GM12878 (cell line): Measurements from ENCODE around the gene PXMP2. TPM values are rescaled to one million over a fixed set of nuclear protein-coding genes. Genes with fewer than 3 reads are reported as not detected.

Experiments used
- ATAC-seq: fragments of 200-7000 bp; cut with Tn5 transposase; 3 replicates; pipeline ENCODE4 v1.9.1; 2020; ENCODE audit warnings: mild to moderate bottlenecking, moderate library complexity
- BruUV-seq: library from RNA; stranded (reverse); fragments of 400-500 nt; replicated peaks from 2 replicates; lab custom pipeline; 2021; lab: Mats Ljungman, UMichigan
- CTCF ChIA-PET: fragments of 300-600 bp; sonication (Branson Sonifier 250); formaldehyde crosslinking; extraction: SDS; loops from one replicate; lab custom pipeline; 2021; ENCODE audit warnings: inconsistent platforms; lab: Yijun Ruan, JAX
- POLR2A ChIA-PET: fragments of 350-600 bp; formaldehyde crosslinking; extraction: SDS; loops from one replicate; lab custom pipeline; 2021; ENCODE audit warnings: inconsistent platforms; lab: Charles Lee
- RAD21 ChIA-PET: fragments of 300-600 bp; sonication (Branson Sonifier 250); formaldehyde crosslinking; loops from one replicate; lab custom pipeline; 2023; ENCODE audit warnings: antibody characterized with exemption; ENCODE audit not compliant: unreplicated experiment; lab: Charles Lee
- SMC1A ChIA-PET: fragments of 300-600 bp; sonication (Branson Sonifier 250); formaldehyde crosslinking; loops from one replicate; lab custom pipeline; 2023; ENCODE audit not compliant: unreplicated experiment, uncharacterized antibody; lab: Charles Lee
- DNase-seq: peaks from one replicate; pipeline ENCODE4 v3.0.0-alpha.2; 2011; ENCODE audit warnings: low read depth, low spot score
- FAIRE-seq: peaks from 3 replicates; lab custom pipeline; 2011; peaks lifted over from hg19 to GRCh38; lab: Jason Lieb, UNC
- H2AFZ ChIP-seq: 2 replicates; pipeline ENCODE4 v1.6.0; 2011; ENCODE audit warnings: low read depth, low read length, control low read depth; ENCODE audit not compliant: control insufficient read depth
- H3K27ac ChIP-seq: 2 replicates; pipeline ENCODE4 v1.5.1; 2011; ENCODE audit warnings: control low read depth; ENCODE audit not compliant: control insufficient read depth, insufficient read depth
- H3K27me3 ChIP-seq, 2 experiments: replicated peaks in 1 of 2; 2 replicates each; pipeline versions ENCODE4 v1.6.0 to v1.6.1; 2011; ENCODE audit warnings: low read length in 1 of 2; ENCODE audit not compliant: control insufficient read depth in 2 of 2, insufficient read depth in 2 of 2
- H3K36me3 ChIP-seq, 2 experiments: 2 replicates each; pipeline ENCODE4 v1.5.1; 2011; ENCODE audit warnings: low read length in 1 of 2; ENCODE audit not compliant: control insufficient read depth in 2 of 2, insufficient read depth in 2 of 2
- H3K4me1 ChIP-seq: 2 replicates; pipeline ENCODE4 v1.6.1; 2011; ENCODE audit warnings: mild to moderate bottlenecking, low read length, moderate library complexity, mixed read lengths; ENCODE audit not compliant: control insufficient read depth, insufficient read depth
- H3K4me2 ChIP-seq: 2 replicates; pipeline ENCODE4 v1.6.0; 2011; ENCODE audit warnings: control low read depth; ENCODE audit not compliant: control insufficient read depth, insufficient read depth
- H3K4me3 ChIP-seq: fragments of 200-600 bp; sonication (generic); 2 replicates; pipeline ENCODE4 v1.5.1; 2016
- H3K79me2 ChIP-seq: 2 replicates; pipeline ENCODE4 v1.6.0; 2011; ENCODE audit warnings: low read length; ENCODE audit not compliant: control insufficient read depth, insufficient read depth
- H3K9ac ChIP-seq: 2 replicates; pipeline ENCODE4 v1.8.0; 2011; ENCODE audit warnings: low read length, control low read depth, mixed read lengths; ENCODE audit not compliant: control insufficient read depth, insufficient read depth
- H3K9me3 ChIP-seq: replicated peaks from 3 replicates; pipeline ENCODE4 v1.5.1; 2011; ENCODE audit warnings: mild to moderate bottlenecking, low read length; ENCODE audit not compliant: control insufficient read depth, insufficient read depth
- H4K20me1 ChIP-seq: 2 replicates; pipeline ENCODE4 v1.6.0; 2011; ENCODE audit not compliant: control insufficient read depth, insufficient read depth
- CEBPZ ChIP-seq: fragments of 150-350 bp; IDR thresholded peaks from 2 replicates; pipeline ENCODE4 v1.6.1; 2016; ENCODE audit warnings: low read depth, low read length
- CUX1 ChIP-seq: IDR thresholded peaks from 2 replicates; pipeline ENCODE4 v1.6.1; 2012; ENCODE audit warnings: improper control_type of control experiment, low read depth, low read length; ENCODE audit not compliant: insufficient replicate concordance
- EP300 ChIP-seq, 2 experiments: fragments of 150-350 bp in 1 of 2; IDR thresholded peaks; 2 replicates each; pipeline ENCODE4 v1.6.1; 2011 to 2012; ENCODE audit warnings: low read depth in 2 of 2, low read length in 2 of 2, borderline replicate concordance in 1 of 2, improper control_type of control experiment in 1 of 2, inconsistent platforms in 1 of 2; ENCODE audit not compliant: control insufficient read depth in 1 of 2
- ESRRA ChIP-seq: IDR thresholded peaks from 2 replicates; pipeline ENCODE4 v1.6.1; 2012; ENCODE audit warnings: mild to moderate bottlenecking, low read length, improper control_type of control experiment
- GATAD2B ChIP-seq: fragments of 450-650 bp; conservative IDR thresholded peaks from 2 replicates; pipeline ENCODE4 v1.6.1; 2017; ENCODE audit warnings: low read depth, mild to moderate bottlenecking, moderate library complexity
- HCFC1 ChIP-seq: fragments of 150-350 bp; IDR thresholded peaks from 2 replicates; pipeline ENCODE4 v1.6.1; 2014; ENCODE audit warnings: low read length
- RELA ChIP-seq: fragments of 450-650 bp; IDR thresholded peaks from 2 replicates; pipeline ENCODE4 v1.8.0; 2014; ENCODE audit warnings: borderline replicate concordance; ENCODE audit not compliant: partially characterized antibody
- RUNX3 ChIP-seq: IDR thresholded peaks from 2 replicates; pipeline ENCODE4 v1.6.1; 2012; ENCODE audit warnings: low read length, inconsistent platforms
- TCF7 ChIP-seq: IDR thresholded peaks from 2 replicates; pipeline ENCODE4 v1.6.1; 2014; ENCODE audit warnings: antibody characterized with exemption, borderline replicate concordance
- ZNF24 ChIP-seq: fragments of 450-650 bp; IDR thresholded peaks from 2 replicates; pipeline ENCODE4 v1.6.1; 2017; ENCODE audit warnings: antibody characterized with exemption, mild to moderate bottlenecking
- ZNF274 ChIP-seq: IDR thresholded peaks from one replicate; pipeline ENCODE4 v1.8.0; 2011; ENCODE audit not compliant: insufficient read length, insufficient read depth
- ZNF592 ChIP-seq: fragments of 450-650 bp; IDR thresholded peaks from 2 replicates; pipeline ENCODE4 v1.6.1; 2017; ENCODE audit warnings: mild to moderate bottlenecking, moderate library complexity
- WGBS: methylation state at CpG from one replicate; pipeline ENCODE4 v1.1.6; 2016; ENCODE audit warnings: low lambda C conversion rate; ENCODE audit not compliant: insufficient replicate concordance, insufficient coverage; ENCODE audit errors: missing lambda C conversion rate; 5-methylcytosine and 5-hydroxymethylcytosine counted together
- in situ Hi-C: fragments of 300-500 bp; cut with MboI; formaldehyde crosslinking; loops from 9 replicates; pipeline ENCODE4 v1.14.3; 2018; ENCODE audit warnings: mixed read lengths
- intact Hi-C: fragments of 100-400 bp; cut with micrococcal nuclease; formaldehyde crosslinking; loops from one replicate; pipeline ENCODE4 v1.14.2; 2022; ENCODE audit not compliant: unreplicated experiment
- polyA plus RNA-seq, 11 experiments: library from polyadenylated mRNA; depleted of rRNA in 4 of 11; unstranded in 6 of 11; stranded (reverse) in 5 of 11; fragments of >200 nt; fragmentation: Nextera tagmentation in 4 of 11; fragmentation: Illumina TruSeq in 1 of 11; extraction: Ambion mirVana in 4 of 11; extraction: Trizol in 1 of 11; gene quantifications; 1 replicate in 1 of 11; 2 replicates in 10 of 11; pipeline versions ENCODE4 v1.2.1 to v1.2.3, GENCODE V29; 2011 to 2016; ENCODE audit warnings: inconsistent platforms in 2 of 11, missing spikeins in 2 of 11, low read depth in 1 of 11
- total RNA-seq, 4 experiments: library from RNA; depleted of rRNA in 3 of 4; stranded (reverse); fragments of >200 nt in 3 of 4; fragmentation: Illumina TruSeq in 1 of 4; extraction: Trizol in 1 of 4; gene quantifications; 2 replicates each; pipeline versions ENCODE4 v1.2.1 to v1.2.3, GENCODE V29; 2013 to 2021

PXMP2 gene
- total and polyA plus RNA-seq, 10 of the 15 experiments (the other 5 are each of a cell fraction or from before 2014, with no cell fraction given): 4.0 to 97.8 (median 42.0) TPM

GRCh38 chr12:132717011-132717410, 29.6 kb downstream of the PXMP2 start:
- H4K20me1 ChIP-seq: no peaks in the 10 kb centered on the region; the same call in 1 of the 2 replicates
- H3K4me2 ChIP-seq: no peak overlapping the region
- in situ Hi-C loops: no loop called here
- intact Hi-C loops: no loop called here
- no TSS peak for BruUV-seq
- ChIA-PET POLR2A (no interaction called here), RAD21 (no interaction called here), SMC1A (no interaction called here), CTCF (no interaction called here)
- 100% methylated on average over 6 of the region's 17 CpGs for WGBS
- no peak overlapping the region for H2AFZ ChIP-seq
- no peak overlapping the region for H3K4me3 ChIP-seq
- DNase-seq: no peak
- H3K36me3 ChIP-seq: peaks cover 17 to 40% of the 10 kb centered on the region in 2 experiments
- H3K27me3 ChIP-seq: no peaks in the 10 kb centered on the region
- no peak for ATAC-seq
- H3K9me3 ChIP-seq: no peaks in the 10 kb centered on the region
- H3K27ac ChIP-seq: no peak overlapping the region
- peaks cover 29% of the 10 kb centered on the region for H3K79me2 ChIP-seq
- no peak for FAIRE-seq
- H3K4me1 ChIP-seq: no peaks in the 10 kb centered on the region; the same call in 1 of the 2 replicates
- H3K9ac ChIP-seq: no peak overlapping the region
- TF ChIP-seq EP300 (IDR thresholded peaks at IDR 0.05; ENCODE audit: borderline replicate concordance in 1 of 2, control insufficient read depth in 1 of 2, low read depth in 2 of 2, low read length in 2 of 2): no peak
- TF ChIP-seq ESRRA: no peak
- no peak for TF ChIP-seq ZNF592
- no peak for TF ChIP-seq GATAD2B
- TF ChIP-seq TCF7: no peak
- no peak for TF ChIP-seq RELA
- no peak for TF ChIP-seq HCFC1
- no peak for TF ChIP-seq CEBPZ
- TF ChIP-seq ZNF274: no peak
- TF ChIP-seq RUNX3: no peak
- no peak for TF ChIP-seq ZNF24
- no peak for TF ChIP-seq CUX1
